ENCODE measurements around the gene MCTP1. TPM values are rescaled to one million over a fixed set of nuclear protein-coding genes. Genes with fewer than 3 reads are reported as not detected.

Gene MCTP1
- total and polyA plus RNA-seq, 9 of the 15 experiments (the other 6 are each of a cell fraction or from before 2014, with no cell fraction given): 0.04 to 0.93 (median 0.06) TPM; not detected in 4

- TF ChIP-seq RBFOX2 (IDR thresholded peaks at IDR 0.05; ENCODE audit: low read depth, low read length): no peak
- TF ChIP-seq ZNF764 (CRISPR knock-in tag; IDR thresholded peaks at IDR 0.05; ENCODE audit: low read depth): no peak
- no peak for TF ChIP-seq CEBPG (CRISPR knock-in tag; IDR thresholded peaks at IDR 0.05)
- no peak for TF ChIP-seq CEBPG (tag; conservative IDR thresholded peaks at IDR 0.05 in 1 of 2, IDR thresholded peaks at IDR 0.05 in 1 of 2)
Observed at GRCh38 chr5:95035891-95036685, 248.8 kb downstream of the MCTP1 start (continued).

DNA sequence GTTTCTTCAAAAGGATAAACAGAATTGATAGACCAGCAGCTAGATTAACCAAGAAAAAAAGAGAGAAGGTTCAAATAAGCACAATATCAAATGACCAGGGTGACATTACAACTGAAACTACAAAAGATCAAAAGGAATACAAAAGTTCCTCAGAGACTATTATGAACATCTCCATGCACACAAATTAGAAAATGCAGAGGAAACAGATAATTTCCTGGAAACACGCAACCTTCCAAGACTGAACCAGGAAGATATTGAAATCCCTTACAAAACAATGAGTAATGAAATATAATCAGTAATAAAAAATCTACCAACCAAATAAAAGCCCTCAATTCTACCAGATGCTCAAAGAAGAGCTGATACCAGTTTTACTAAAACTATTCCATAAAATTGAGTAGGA lies 252.1 kb downstream of the MCTP1 start:
- Histone ChIP-seq H3K27me3 (ENCODE audit: control insufficient read depth in 2 of 2, insufficient read depth in 2 of 2, low read length in 2 of 2) (no peaks in the 10 kb centered on the region), H3K9me1 (ENCODE audit: control insufficient read depth, insufficient read depth, low read length) (no peaks in the 10 kb centered on the region), H3K4me3 (no peak overlapping the region), H3K9me3 (replicated peaks; ENCODE audit: control insufficient read depth, insufficient read depth, low read depth, low read length) (no peaks in the 10 kb centered on the region), H3K9ac (ENCODE audit: insufficient read depth in 1 of 2, low read depth in 2 of 2, low read length in 2 of 2) (no peak overlapping the region), H3K4me1 (replicated peaks in 1 of 2; ENCODE audit: control insufficient read depth in 2 of 2, insufficient read depth in 2 of 2, low read length in 2 of 2) (no peaks in the 10 kb centered on the region), H3K27ac (ENCODE audit: extremely low read depth, low read depth, low read length) (no peak overlapping the region), H3K79me2 (ENCODE audit: control insufficient read depth, insufficient read depth, low read length) (no peaks in the 10 kb centered on the region), H4K20me1 (replicated peaks; ENCODE audit: control insufficient read depth, insufficient read depth, low read length) (no peaks in the 10 kb centered on the region), H2AFZ (ENCODE audit: low read depth, low read length) (no peak overlapping the region), H3K4me2 (ENCODE audit: insufficient read depth, low read length) (no peak overlapping the region), H3K36me3 (ENCODE audit: control insufficient read depth, insufficient read depth, low read length) (no peaks in the 10 kb centered on the region)
- no TSS peak for BruUV-seq (replicated peaks)
- in situ Hi-C loops (cut with MboI) (no loop called here), intact Hi-C loops (cut with micrococcal nuclease) (no loop called here)
- WGBS (ENCODE audit: insufficient coverage, low coverage, missing lambda C conversion rate): 0% methylated on average over 1 of the region's 1 CpG
- DNase-seq (ENCODE audit: extremely low read depth in 1 of 4, low spot score in 3 of 4) (no peak), ATAC-seq (no peak), FAIRE-seq (no peak)
- ChIA-PET CTCF (ENCODE audit: low intra/inter-chr PET ratio) (no interaction called here), POLR2A (no interaction called here)
- TF ChIP-seq MCM7 (IDR thresholded peaks at IDR 0.05) (no peak), ZNF354B (CRISPR knock-in tag; IDR thresholded peaks at IDR 0.05) (no peak), SREBF2 (CRISPR knock-in tag; IDR thresholded peaks at IDR 0.05) (no peak), AFF4 (CRISPR knock-in tag; IDR thresholded peaks at IDR 0.05) (no peak), SAFB (IDR thresholded peaks at IDR 0.05; ENCODE audit: borderline replicate concordance, low read depth, low read length) (no peak), MED1 (CRISPR knock-in tag; IDR thresholded peaks at IDR 0.05; ENCODE audit: borderline replicate concordance) (no peak), ZNF395 (CRISPR knock-in tag; IDR thresholded peaks at IDR 0.05) (no peak), XRCC4 (IDR thresholded peaks at IDR 0.05; ENCODE audit: extremely low read depth, insufficient read depth, insufficient read length) (no peak), CREB1 (IDR thresholded peaks at IDR 0.05) (no peak), CREB1 (CRISPR knock-in tag; IDR thresholded peaks at IDR 0.05) (no peak), ZNF140 (CRISPR knock-in tag; IDR thresholded peaks at IDR 0.05) (no peak), FIP1L1 (IDR thresholded peaks at IDR 0.05; ENCODE audit: low read depth, low read length, poor library complexity, severe bottlenecking) (no peak)
